Tibial artery (tissue), 4 donors: ENCODE data around the gene BMAL1.
A peak's percentile ranks its signal among the peaks of the same experiment; 100 is the strongest.

ENCODE experiments used
- DNase-seq, 2 donors: peaks; one replicate each; pipeline ENCODE4 v3.0.0-alpha.2; 2019
- H3K27ac ChIP-seq, 2 donors: fragments of 200-600 bp; sonication (generic) in 1 of 2; 1 replicate in 1 of 2; 2 replicates in 1 of 2; pipeline ENCODE4 v1.5.1; 2018 to 2019; ENCODE audit warnings: mild to moderate bottlenecking in 1 of 2
- H3K27me3 ChIP-seq, 2 donors: fragments of 200-600 bp; sonication (generic) in 1 of 2; one replicate each; pipeline versions ENCODE4 v1.5.1 to v1.6.0; 2016 to 2019
- H3K36me3 ChIP-seq, 3 donors: fragments of 200-600 bp; sonication (generic) in 2 of 3; one replicate each; pipeline ENCODE4 v1.5.1; 2016 to 2019; ENCODE audit warnings: mild to moderate bottlenecking in 2 of 3
- H3K4me1 ChIP-seq, 4 donors: fragments of 200-600 bp; sonication (generic) in 2 of 4; 1 replicate in 3 of 4; 2 replicates in 1 of 4; pipeline ENCODE4 v1.5.1; 2016 to 2019
- H3K4me3 ChIP-seq, 2 donors: fragments of 200-600 bp; sonication (generic) in 1 of 2; 1 replicate in 1 of 2; 2 replicates in 1 of 2; pipeline ENCODE4 v1.5.1; 2018 to 2019; ENCODE audit warnings: mild to moderate bottlenecking in 2 of 2
- H3K9me3 ChIP-seq, 3 donors: fragments of 200-600 bp; sonication (generic) in 1 of 3; one replicate each; pipeline ENCODE4 v1.5.1; 2016 to 2019
- CTCF ChIP-seq, 2 experiments: fragments of 200-600 bp in 1 of 2; fragments of 450-650 bp in 1 of 2; IDR thresholded peaks; one replicate each; pipeline ENCODE4 v1.5.1; 2017 to 2019; ENCODE audit warnings: antibody characterized with exemption in 2 of 2, mild to moderate bottlenecking in 1 of 2, moderate library complexity in 1 of 2
- intact Hi-C: fragments of 100-400 bp; cut with DNase I; formaldehyde crosslinking; loops from one replicate; pipeline ENCODE4 v1.15.0; 2023; ENCODE audit warnings: low total_unique reads

Gene BMAL1

DNA sequence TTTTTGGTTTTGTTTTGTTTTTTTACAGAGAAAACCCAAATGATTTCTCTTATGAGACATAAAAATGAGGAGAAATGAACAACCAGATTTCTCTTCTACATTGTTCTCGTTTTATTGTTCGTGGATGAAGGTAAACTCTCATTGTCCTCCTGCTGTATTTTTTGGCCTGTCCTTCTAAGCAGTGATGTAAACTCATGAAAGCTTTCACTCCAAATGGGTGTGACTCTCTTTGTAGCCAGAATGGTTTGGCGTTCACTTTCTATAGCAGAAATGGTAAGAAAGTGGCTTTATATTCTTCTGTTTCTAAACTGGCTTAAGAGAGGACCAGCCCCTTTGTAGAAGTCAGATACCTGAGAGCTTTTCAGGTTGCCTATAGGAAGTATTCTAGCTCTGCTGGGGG, 15.5 kb upstream of the BMAL1 start:
- intact Hi-C loops: no loop called here
- Histone ChIP-seq H3K4me3 (no peak overlapping the region), H3K27ac (peak overlapping the region; percentile 22 to 61), H3K27me3 (no peaks in the 10 kb centered on the region), H3K36me3 (no peaks in the 10 kb centered on the region), H3K4me1 (peaks cover 0 to 30% (median 22%) of the 10 kb centered on the region in 4 donors), H3K9me3 (no peaks in the 10 kb centered on the region)
- no peak for DNase-seq
- TF ChIP-seq CTCF (IDR thresholded peaks at IDR 0.05): no peak

DNA sequence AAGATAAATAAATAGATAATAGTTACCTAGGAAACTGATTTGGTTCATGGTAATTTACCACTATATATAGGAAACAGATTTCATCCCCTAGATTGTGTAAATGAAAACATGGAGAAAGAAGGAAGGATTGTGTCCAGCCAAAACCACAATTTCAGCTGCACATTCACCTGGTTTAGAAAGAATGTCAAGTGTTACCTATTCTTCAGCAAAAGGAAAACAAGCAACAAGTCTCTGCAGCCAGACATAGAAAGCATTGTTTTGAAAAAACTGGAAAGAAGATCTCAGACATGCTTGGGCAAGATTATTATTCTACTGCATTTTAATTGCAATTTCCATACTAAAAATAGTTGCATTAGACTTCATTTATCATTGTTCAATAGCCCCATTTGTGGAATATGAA, 8.8 kb upstream of the BMAL1 start:
- no peak overlapping the region for H3K4me3 ChIP-seq
- no peak overlapping the region for H3K27ac ChIP-seq
- no peaks in the 10 kb centered on the region for H3K9me3 ChIP-seq
- no peaks in the 10 kb centered on the region for H3K27me3 ChIP-seq
- no peaks in the 10 kb centered on the region for H3K36me3 ChIP-seq
- intact Hi-C loops: no loop called here
- DNase-seq: no peak
- peaks cover 0 to 20% (median 7%) of the 10 kb centered on the region in 4 donors for H3K4me1 ChIP-seq
- no peak for TF ChIP-seq CTCF (IDR thresholded peaks at IDR 0.05)

- no peak for DNase-seq
- intact Hi-C loops: loop anchor here (10.0 kb wide), 1 partner anchor 65 kb away; no protein-coding TSS in a partner anchor
- H3K4me1 ChIP-seq: peaks cover 0 to 20% (median 7%) of the 10 kb centered on the region in 4 donors
- peak overlapping the region; percentile 32 to 34 for H3K27ac ChIP-seq
- TF ChIP-seq CTCF (IDR thresholded peaks at IDR 0.05): no peak
- no peaks in the 10 kb centered on the region for H3K27me3 ChIP-seq
- no peaks in the 10 kb centered on the region for H3K36me3 ChIP-seq
- H3K9me3 ChIP-seq: no peaks in the 10 kb centered on the region
- no peak overlapping the region for H3K4me3 ChIP-seq
Observed at GRCh38 chr11:13269775-13270174, 7.8 kb upstream of the BMAL1 start.

- Histone ChIP-seq H3K27ac (no peak overlapping the region), H3K4me3 (no peak overlapping the region), H3K9me3 (no peaks in the 10 kb centered on the region), H3K4me1 (peaks cover 0 to 25% (median 9%) of the 10 kb centered on the region in 4 donors), H3K36me3 (no peaks in the 10 kb centered on the region), H3K27me3 (no peaks in the 10 kb centered on the region)
- intact Hi-C loops: loop anchor here (10.0 kb wide), 1 partner anchor 66 kb away; no protein-coding TSS in a partner anchor
- DNase-seq: no peak
- no peak for TF ChIP-seq CTCF (IDR thresholded peaks at IDR 0.05)
Observed at GRCh38 chr11:13271060-13271693, 6.4 kb upstream of the BMAL1 start.

DNA sequence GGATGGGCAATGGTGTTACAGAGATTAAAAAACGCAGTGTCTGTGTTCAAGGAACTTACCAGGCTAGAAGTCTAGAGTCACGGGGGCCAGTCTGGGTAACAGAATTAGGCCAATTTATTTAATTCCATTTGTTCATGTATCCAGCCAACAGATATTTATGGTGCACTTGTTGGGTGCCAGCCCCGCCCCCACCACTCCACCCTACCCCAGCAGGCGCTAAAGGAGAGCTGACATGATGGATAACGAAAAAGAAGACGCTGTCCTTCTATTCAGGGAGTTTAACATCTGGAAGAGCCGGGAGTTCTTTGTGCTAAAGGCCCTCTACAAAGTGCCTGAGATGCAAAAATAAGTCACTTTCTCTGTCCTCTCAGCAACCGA, 1.1 kb upstream of the BMAL1 start:
- Histone ChIP-seq H3K4me3 (peak overlapping the region; percentile 90 to 100), H3K9me3 (no peaks in the 10 kb centered on the region), H3K4me1 (peaks cover 0 to 31% (median 16%) of the 10 kb centered on the region in 4 donors), H3K27me3 (no peaks in the 10 kb centered on the region), H3K36me3 (no peaks in the 10 kb centered on the region), H3K27ac (peak overlapping the region; percentile 89 to 96)
- intact Hi-C loops: loop anchor here (5.0 to 10.0 kb wide), 2 partner anchors 72 to 186 kb away; partner anchors contain the start of gene BTBD10
- no peak for DNase-seq
- no peak for TF ChIP-seq CTCF (IDR thresholded peaks at IDR 0.05)
